RWPE1 (cell line): ENCODE results near the gene SAC3D1.

Source experiments
- CTCF ChIA-PET: fragments of 350-600 bp; sonication (Branson Sonifier 250); formaldehyde crosslinking; extraction: SDS; loops from one replicate; lab custom pipeline; 2021; lab: Yijun Ruan, JAX
- POLR2A ChIA-PET: fragments of 400-600 bp; formaldehyde crosslinking; extraction: SDS; loops from one replicate; lab custom pipeline; 2020; ENCODE audit warnings: antibody characterized with exemption; ENCODE audit not compliant: low non-redundant PET; lab: Yijun Ruan, JAX
- DNase-seq: peaks from one replicate; pipeline ENCODE4 v3.0.0; 2012; ENCODE audit warnings: low spot score
- H3K27ac ChIP-seq: fragments of 450-650 bp; 2 replicates; pipeline ENCODE4 v1.5.1; 2017
- CTCF ChIP-seq: fragments of 450-650 bp; conservative IDR thresholded peaks from 2 replicates; pipeline ENCODE4 v1.5.1; 2017; ENCODE audit warnings: low read depth, mild to moderate bottlenecking

Gene SAC3D1

GRCh38 chr11:65043881-65044501, 3.0 kb downstream of the SAC3D1 start:
- no peak for TF ChIP-seq CTCF
- CTCF ChIA-PET, result no interaction called here
- DNase-seq, result no peak
- peak overlapping the region; percentile 97 for H3K27ac ChIP-seq
- POLR2A ChIA-PET, result no interaction called here

- CTCF ChIA-PET, result no interaction called here
- DNase-seq, result no peak
- POLR2A ChIA-PET, result no interaction called here
- H3K27ac ChIP-seq, result peak overlapping the region; percentile 97
- no peak for TF ChIP-seq CTCF
Observed at GRCh38 chr11:65045061-65045460, 4.1 kb downstream of the SAC3D1 start.

DNA sequence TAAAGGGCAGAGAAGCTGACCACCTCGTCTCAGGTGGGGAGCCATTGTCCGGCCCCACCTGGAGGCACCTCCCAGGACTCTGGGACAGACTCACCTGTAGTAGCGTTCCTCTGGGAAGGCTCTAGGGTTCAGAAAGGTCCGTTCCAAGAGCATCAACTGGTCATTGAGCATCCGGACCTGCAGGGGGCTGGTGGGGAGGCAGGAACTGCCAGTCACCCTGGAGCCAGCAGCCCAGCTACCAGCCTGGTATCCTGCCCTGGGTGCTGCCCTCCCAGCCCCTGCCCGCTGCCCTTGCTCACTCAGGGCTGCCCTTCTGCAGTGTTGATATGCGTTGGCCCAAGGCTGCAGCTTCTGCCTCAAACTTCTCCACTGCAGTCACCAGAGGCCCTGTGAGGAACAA, 4.7 kb downstream of the SAC3D1 start:
- H3K27ac ChIP-seq, result peak overlapping the region; percentile 97
- no peak for TF ChIP-seq CTCF
- no peak for DNase-seq
- ChIA-PET POLR2A (no interaction called here), CTCF (no interaction called here)

- CTCF ChIA-PET, result no interaction called here
- TF ChIP-seq CTCF, result no peak
- peak overlapping the region; percentile 97 for H3K27ac ChIP-seq
- no peak for DNase-seq
- POLR2A ChIA-PET, result no interaction called here
Observed at GRCh38 chr11:65047581-65048422, 6.8 kb downstream of the SAC3D1 start.

DNA sequence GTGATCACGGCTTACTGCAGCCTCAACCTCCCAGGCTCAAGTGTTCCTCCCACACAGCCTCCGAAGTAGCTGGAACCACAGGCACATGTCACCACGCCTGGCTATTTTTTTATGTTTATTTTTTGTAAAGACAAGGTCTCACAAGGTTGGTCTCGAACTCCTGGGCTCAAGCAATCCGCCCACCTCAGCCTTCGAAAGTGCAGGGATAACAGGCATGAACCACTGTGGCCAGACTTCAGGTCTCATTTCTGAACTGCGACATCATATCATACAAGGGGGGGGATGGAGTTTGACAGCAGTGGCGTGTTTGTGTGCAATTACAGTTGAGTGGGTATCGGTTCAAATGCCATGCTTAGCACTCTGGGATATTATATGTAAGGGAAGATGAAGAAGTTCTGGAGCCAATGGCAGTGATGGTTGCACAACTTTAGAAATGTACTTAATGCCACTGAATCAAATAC, 10.4 kb downstream of the SAC3D1 start:
- no peak overlapping the region for H3K27ac ChIP-seq
- TF ChIP-seq CTCF, result no peak
- no peak for DNase-seq
- ChIA-PET CTCF (interaction anchor here (0.7 kb wide), 1 partner anchor 102 kb away, joined by 3 read pairs; no protein-coding TSS in a partner anchor), POLR2A (no interaction called here)

DNA sequence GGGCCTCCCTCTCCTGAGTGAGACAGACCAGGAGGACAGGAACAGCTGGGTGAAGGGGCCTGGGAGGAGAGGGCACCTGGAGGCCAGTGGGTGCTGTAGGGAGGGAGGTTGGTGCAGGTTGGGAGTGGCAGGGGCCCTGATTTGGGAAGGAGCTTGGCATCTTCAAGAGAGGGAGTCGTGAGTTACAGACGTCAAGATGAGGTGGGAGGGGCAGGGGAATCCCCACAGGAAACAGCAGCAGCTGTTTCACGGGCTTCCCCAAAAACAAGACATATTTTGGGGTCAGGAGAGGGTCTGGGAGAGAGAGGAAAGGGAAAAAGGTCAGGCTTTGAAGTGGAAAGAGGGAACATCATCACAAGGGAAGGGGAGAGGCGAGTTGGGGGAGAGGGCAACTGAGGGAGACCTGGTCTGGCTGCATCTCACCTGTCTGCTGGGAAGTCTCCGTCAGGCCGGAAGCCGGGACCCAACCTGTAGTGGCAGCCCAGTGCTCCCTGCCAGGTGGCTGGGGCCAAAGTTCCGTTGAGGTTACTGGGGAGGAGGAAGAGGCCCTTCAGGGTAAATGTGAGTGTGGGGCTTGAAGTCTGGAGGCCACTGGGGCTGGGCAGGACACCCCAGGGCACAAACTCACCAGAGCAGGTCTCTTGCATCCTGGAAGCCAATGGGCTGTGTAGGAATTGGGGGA, 13.0 kb downstream of the SAC3D1 start:
- no peak for DNase-seq
- no peak overlapping the region for H3K27ac ChIP-seq
- POLR2A ChIA-PET, result no interaction called here
- no peak for TF ChIP-seq CTCF
- CTCF ChIA-PET, result no interaction called here
